ENCODE results near the gene PNPLA1.

DNA sequence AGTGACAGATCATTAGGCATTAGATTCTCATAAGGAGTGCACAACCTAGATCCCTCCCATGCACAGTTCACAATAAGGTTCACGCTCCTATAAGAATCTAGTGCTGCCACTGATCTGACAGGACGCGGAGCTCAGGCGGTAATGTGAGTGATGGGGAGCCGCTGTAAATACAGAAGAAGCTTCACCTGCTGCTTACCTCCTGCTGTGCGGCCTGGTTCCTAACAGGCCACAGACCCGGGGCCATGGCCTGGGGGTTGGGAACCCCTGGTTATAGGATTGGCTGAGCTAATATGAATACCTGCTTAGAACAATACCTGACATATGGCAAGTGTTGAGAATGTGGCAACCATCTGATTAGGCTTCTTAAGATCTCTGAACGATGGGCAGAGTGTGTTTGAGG is 2.4 kb downstream of the PNPLA1 start:
- TF ChIP-seq, protein P1, sequence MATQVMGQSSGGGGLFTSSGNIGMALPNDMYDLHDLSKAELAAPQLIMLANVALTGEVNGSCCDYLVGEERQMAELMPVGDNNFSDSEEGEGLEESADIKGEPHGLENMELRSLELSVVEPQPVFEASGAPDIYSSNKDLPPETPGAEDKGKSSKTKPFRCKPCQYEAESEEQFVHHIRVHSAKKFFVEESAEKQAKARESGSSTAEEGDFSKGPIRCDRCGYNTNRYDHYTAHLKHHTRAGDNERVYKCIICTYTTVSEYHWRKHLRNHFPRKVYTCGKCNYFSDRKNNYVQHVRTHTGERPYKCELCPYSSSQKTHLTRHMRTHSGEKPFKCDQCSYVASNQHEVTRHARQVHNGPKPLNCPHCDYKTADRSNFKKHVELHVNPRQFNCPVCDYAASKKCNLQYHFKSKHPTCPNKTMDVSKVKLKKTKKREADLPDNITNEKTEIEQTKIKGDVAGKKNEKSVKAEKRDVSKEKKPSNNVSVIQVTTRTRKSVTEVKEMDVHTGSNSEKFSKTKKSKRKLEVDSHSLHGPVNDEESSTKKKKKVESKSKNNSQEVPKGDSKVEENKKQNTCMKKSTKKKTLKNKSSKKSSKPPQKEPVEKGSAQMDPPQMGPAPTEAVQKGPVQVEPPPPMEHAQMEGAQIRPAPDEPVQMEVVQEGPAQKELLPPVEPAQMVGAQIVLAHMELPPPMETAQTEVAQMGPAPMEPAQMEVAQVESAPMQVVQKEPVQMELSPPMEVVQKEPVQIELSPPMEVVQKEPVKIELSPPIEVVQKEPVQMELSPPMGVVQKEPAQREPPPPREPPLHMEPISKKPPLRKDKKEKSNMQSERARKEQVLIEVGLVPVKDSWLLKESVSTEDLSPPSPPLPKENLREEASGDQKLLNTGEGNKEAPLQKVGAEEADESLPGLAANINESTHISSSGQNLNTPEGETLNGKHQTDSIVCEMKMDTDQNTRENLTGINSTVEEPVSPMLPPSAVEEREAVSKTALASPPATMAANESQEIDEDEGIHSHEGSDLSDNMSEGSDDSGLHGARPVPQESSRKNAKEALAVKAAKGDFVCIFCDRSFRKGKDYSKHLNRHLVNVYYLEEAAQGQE (IDR thresholded peaks at IDR 0.05; ENCODE audit: insufficient read depth in 1 of 2, low read depth in 2 of 2, low read length in 2 of 2), result no peak
- no peak for TF ChIP-seq TAF1 (IDR thresholded peaks at IDR 0.05; ENCODE audit: borderline replicate concordance, insufficient read depth, low read length)
- TF ChIP-seq POLR2AphosphoS5 (IDR thresholded peaks at IDR 0.05; ENCODE audit: low read depth, low read length), result no peak

All from PFSK-1 (cell line).